SKM-1 (cell line): Measurements from ENCODE around the gene ZBTB22.

Source experiments
- DNase-seq: peaks from one replicate; lab custom pipeline; 2025; ENCODE audit not compliant: unreplicated experiment; lab: John Stamatoyannopoulos, UW

The ZBTB22 gene

DNA sequence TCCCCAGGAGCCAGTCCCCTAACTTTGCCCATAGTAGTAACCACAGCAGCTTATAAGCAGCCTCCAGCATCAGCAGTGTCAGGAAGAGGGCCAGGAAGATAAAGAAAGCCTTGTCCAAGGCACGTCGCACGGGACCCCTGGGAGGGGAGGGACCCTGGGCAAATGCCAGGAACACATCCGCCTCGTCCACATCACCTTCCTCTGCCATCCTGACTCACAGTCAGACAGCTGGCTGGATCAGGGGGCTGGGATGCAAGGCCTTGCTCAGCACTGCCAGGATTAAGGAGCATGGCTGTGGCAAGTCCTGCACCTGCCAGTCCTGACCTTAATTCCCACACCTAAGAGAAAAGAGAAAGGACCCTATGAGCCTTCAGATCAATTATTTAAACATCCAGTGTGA, 11.5 kb upstream of the ZBTB22 start:
- no peak for DNase-seq

DNA sequence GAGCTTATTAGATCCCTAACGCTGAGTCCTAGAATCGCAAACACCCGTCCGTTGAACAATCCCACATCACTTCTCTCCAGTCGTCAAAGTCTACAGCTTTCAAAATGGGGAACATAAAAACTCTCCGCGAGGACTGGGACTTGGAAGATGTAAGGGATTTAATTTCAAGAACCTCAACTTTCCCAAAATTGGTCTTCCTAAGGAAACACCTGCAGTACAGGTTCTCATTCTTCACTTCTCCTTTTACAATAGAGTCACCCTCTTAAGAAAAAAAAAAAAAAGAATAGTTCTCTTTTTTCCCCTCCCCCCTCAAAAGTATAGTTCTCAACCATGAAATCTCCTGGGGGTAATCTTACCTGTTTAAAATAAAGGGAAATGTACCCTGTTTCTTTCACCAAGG, 6.6 kb upstream of the ZBTB22 start:
- DNase-seq, result peak; percentile 22

- DNase-seq, result no peak
These were observed 6.0 kb upstream of the ZBTB22 start for GRCh38 chr6:33323623-33323948.

DNA sequence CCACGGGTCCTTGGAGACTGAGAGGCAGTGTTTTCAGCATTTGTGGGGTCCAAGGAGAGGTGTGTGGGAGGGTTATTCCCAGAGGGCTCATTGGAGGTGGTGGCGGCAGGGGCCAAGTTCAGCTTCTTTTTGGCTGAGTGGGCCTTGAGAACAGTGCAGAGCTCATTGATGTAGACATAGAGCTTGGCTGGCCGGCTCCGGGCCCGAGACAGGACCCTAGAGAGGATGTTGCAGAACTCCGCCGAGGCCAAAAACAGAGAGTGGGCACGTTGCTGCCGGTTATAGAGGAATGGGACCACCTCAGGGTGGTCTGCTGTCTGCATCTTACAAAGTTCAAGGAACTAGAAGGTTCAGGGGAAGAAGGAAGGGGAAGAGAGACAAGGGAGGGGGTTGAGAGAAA, 3.7 kb upstream of the ZBTB22 start:
- no peak for DNase-seq

- DNase-seq, result no peak
These were observed 3.0 kb upstream of the ZBTB22 start for GRCh38 chr6:33320315-33321181.

DNA sequence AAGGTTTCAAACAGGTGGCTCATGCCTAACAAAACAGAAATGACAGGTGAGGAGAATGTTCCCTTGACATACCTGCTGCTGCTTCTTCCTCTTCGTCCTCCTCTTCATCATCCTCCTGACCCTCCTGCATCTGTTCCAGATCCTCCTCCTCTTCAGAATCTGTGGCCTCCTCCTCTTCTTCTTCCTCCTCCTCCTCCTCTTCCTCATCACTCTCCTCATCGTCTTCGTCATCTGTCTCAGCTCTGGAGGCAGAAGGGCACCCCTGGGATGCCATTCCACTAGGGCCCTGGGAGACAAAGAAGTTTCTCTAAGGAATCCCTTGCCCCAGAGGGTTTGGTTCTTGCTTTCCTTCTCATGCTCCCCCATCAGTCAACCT, 2.4 kb upstream of the ZBTB22 start:
- no peak for DNase-seq

GRCh38 chr6:33318426-33319073, 1.0 kb upstream of the ZBTB22 start:
- no peak for DNase-seq

- peak; percentile 41 for DNase-seq
These were observed 200 bp downstream of the ZBTB22 start for GRCh38 chr6:33317419-33317668.

GRCh38 chr6:33316603-33317418, 733 bp downstream of the ZBTB22 start:
- DNase-seq, result no peak

GRCh38 chr6:33315793-33316602, 1.5 kb downstream of the ZBTB22 start:
- no peak for DNase-seq

DNA sequence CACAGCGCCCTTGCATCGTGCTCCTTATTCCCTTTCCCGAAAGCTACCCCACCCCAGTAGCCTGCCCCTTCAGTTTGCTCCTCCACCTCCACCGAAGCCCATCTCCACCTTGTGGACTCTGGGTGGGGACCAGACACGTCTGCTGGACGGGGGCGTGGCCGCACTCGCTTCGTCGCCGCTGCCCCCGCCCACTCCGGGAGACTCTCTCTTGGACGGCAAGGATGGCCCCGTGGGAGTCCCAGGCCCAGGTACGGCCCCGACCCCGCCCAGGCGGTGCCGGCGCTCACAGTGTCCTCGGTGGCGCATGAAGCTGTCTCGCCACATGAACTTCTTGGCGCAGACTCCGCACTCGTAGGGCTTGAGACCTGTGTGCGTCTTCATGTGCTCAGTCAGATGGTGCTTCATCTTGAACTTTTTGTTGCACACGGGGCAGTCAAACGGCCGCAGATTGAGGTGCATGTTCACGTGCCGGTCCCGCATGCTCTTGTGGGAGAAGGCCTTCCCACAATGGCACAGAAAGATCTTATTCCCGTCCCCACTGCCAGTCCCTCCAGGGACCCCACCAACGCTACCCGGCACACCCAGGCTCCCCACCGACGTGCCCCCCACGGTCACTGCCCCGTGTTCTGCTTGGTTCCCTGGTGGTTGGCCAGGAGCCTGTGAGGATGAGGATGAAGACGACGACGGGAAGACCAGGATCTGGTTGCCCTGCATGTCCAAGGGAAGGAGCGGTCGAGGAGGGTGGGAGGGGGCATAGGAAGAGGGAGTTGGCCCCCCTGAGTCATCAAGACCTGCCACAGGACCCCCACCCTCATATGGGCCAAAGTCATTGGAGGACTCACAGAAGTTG, 2.4 kb downstream of the ZBTB22 start:
- DNase-seq, result no peak

GRCh38 chr6:33314515-33314942, 3.0 kb downstream of the ZBTB22 start:
- peak; percentile 6 for DNase-seq

- no peak for DNase-seq
These were observed 3.6 kb downstream of the ZBTB22 start, which contains the start of gene TAPBP for GRCh38 chr6:33313709-33314514. TAPBP (minus strand) TSS chr6:33314078; CDS start chr6:33314041, 37 bp downstream.

DNA sequence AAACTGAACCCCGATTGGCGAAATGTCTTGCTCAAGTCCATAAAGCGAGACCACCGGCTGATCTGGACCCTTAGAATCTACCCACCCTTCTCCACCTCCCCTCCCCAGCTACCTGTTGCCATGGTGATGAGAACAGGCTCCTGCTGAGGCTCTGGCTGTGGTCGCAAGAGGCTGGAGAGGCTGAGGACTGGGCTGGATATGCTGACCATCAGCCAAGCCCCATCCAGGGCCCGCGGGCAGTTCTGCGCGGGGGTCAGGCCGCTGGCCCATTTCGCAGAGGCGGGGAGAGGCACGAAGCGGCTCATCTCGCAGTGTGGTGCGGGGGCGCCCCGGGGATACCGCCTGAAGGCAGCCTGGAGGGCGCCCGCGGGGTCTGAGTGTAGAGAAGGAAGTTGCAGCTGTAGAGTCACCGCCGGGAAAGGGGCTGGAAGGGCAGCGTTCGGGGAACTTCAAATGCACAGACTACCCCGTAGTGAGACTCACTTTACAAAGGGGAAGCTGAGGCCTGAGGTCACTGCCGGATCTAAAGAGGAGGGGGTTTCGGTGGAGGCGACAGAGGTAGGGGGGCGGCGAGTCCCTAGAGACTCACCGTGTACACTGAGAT, 4.3 kb downstream of the ZBTB22 start:
- peak; percentile 57 for DNase-seq

DNA sequence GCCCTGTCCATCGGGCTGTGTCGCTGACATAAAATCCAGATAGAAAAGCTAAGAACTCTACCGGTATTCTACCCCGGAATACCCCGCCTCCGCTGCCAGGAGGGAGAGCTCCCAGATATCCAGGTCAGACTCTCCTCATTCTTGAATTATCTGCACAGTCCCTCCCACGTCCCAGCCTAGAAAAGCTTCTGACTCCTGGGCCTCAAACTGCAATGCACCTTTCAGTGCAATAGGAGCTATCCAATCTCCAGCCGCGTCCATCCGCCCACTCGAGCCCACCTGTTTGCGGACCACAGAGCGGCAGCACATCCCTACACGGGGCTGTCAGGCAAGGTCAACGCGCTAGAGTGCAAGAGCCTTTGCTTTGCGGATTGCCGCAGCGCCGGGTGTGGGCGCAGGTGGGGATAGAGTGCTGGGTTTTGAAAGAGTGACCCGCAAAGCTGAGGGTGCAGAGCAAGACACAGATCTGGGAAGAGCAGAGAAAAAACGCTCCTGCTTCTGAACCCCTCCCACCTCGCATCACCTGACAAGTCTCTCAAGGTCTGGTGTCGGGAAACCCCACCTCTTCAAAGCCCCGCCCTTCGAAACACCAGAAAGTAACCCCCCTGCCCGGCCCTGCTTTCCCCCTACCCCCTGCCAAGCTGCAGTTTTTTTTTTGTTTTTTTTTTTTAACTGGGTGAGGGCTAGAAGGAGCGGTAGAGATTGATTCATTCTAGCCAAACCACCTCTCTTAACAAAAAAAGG, 5.0 kb downstream of the ZBTB22 start:
- peak; percentile 18 for DNase-seq

- DNase-seq, result no peak
These were observed 11.2 kb downstream of the ZBTB22 start for GRCh38 chr6:33306356-33306755.

DNA sequence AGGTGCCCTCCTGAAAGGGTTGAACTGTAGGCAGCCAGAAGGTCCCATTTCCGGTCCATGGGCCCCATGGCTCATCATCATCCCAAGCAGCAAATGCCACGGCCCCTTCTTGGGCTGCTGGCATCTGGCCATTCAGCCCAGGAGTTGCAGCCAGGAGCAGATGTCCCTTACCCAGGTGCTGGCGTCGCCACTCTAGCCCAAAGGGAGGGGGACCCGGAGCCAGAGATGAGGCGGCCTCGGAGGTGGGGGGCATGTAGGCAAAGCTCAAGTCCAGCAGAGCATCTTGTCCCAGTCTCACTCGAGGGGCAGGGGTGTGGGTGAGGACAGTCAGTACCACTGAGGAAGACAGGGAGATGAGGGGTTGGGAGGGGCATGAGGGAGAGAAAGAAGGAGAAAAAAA, 12.5 kb downstream of the ZBTB22 start:
- no peak for DNase-seq

GRCh38 chr6:33304216-33304615, 13.3 kb downstream of the ZBTB22 start:
- no peak for DNase-seq
